Cortex of kidney (tissue), 1 donor: ENCODE data around the gene LDLRAD3.

Experiments
- DNase-seq: peaks from one replicate; lab custom pipeline; 2025; lab: John Stamatoyannopoulos, UW

LDLRAD3 gene

DNA sequence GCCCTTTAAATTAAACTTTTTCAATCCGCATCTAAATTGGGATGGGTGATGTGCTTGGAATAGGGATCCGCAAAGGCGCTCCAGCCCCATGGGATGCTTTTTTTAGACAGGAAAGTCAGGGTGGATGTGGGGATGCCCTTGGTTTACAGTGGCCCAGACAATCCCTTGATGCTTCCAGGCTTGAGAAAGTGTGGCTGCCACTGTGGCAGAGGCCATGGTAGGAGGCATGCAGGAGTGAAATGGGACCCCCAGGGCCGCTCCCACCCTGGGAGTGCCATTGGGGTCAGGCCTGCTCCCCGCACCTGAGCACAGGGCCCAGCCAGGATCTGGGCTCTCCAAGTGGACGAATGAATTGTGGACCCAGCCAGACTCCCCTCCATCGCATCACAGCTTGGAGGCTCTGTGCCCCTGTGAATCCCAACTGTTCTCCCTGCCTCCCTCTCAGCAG lies 269.6 kb downstream of the LDLRAD3 start:
- DNase-seq, result no peak

DNA sequence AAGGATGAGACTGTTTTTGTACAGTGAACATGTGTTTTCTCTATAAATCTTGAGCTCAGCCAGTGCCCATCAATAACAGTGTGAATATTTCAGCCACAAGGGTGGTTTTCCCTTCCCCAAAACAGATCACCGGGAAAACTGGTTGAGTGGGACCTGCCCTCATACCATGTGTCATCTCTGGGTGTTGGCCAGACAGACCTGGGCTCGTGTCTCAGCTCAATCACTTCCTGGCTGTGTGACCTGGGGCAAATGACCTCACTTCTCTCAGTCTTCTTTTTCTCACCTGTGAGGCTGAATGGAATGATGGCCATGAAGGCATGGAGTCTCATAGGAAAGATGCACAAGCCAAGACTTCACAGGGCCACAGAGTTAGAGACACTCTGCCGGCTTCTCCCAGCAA lies 270.6 kb downstream of the LDLRAD3 start:
- DNase-seq, result no peak

- no peak for DNase-seq
These were observed 271.3 kb downstream of the LDLRAD3 start for GRCh38 chr11:36214976-36215692.

DNA sequence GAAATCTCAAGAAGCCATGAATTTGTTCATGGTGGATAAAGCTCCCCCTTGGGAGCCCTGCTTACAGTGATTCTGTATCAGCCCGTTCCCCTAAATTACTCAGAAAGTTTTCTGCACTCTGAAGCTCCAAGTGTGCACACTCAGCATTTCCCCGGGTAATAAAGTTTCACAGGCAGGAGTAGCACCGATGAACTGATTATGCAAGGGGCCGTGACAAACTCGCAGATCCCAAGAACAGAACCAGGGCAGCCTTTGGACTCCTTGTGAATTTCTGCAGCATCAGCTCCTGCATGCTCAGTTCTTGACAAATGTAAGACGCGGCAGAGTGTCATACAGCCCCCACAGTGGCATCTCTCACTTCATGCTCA lies 271.8 kb downstream of the LDLRAD3 start:
- DNase-seq, result no peak

- DNase-seq, result no peak
These were observed 272.3 kb downstream of the LDLRAD3 start for GRCh38 chr11:36216061-36216615.

- no peak for DNase-seq
These were observed 274.5 kb downstream of the LDLRAD3 start for GRCh38 chr11:36218283-36218921.

GRCh38 chr11:36219996-36220395 lies 276.1 kb downstream of the LDLRAD3 start:
- DNase-seq, result no peak

DNA sequence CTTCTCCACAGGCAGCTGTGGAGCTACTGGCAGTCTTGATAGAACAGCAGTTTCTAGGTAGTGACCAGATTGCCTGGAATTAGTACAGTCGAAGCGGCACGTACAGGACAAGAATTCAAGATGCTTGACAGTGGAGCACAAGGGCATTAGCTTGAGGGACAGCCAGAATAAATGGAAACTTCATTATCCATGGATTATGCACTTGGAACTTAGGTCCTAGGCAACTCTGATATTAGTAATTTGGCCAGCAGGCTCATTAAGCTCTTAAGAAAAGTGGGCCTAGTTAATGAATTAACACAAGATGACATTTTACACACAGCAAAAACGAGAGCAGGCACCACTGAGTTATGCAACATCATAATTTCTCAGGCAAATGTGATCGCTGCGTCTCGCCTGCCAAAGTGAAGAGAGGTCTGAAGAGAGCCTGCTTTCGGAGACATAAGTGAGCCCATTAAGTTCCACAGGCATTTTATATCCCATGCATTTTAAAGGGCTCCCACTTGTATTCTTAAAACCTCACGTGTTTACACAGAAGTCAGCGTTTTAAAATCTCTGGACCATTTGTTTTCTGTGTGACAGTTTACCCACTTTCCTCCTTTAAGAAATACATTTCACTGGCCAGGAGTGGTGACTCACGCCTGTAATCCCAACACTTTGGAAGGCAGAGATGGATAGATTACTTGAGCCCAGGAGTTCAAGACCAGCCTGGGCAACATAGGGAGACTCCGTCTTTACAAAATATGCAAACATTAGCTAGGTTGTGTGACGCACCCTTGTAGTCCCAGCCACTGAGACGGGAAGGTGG lies 279.2 kb downstream of the LDLRAD3 start:
- DNase-seq, result no peak

DNA sequence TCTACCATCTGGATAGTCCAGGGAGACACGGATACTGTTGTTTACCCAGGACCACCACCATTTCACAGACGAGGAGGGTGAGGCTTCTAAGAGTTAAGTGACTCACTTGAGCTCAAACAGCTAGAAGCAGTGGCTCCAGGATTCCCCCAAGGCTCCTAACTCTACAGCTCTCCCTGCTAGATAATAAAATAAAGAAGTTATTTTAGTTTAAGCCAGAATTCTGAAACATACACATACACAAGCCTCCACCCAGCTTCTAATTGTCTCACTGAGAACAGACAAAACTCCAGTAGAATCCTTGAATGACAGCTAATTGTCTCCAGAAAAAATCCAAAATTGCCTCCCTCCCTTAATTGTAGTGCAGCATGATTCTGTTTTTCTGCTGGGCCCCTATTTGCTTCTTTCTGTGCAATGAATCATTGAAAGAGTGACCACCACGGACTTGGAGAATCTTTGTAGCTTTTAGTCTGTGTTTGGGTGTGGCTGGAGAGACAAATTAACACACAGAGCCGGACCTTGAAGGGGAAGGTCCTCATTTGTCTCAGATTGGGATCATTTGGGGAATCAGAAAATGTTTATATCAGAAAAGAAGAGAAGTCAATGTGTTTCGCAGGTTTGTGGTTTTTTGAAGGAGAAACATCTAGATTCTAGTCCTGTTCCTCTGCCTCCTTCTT lies 280.5 kb downstream of the LDLRAD3 start:
- no peak for DNase-seq

GRCh38 chr11:36227044-36227443 lies 283.2 kb downstream of the LDLRAD3 start:
- no peak for DNase-seq

DNA sequence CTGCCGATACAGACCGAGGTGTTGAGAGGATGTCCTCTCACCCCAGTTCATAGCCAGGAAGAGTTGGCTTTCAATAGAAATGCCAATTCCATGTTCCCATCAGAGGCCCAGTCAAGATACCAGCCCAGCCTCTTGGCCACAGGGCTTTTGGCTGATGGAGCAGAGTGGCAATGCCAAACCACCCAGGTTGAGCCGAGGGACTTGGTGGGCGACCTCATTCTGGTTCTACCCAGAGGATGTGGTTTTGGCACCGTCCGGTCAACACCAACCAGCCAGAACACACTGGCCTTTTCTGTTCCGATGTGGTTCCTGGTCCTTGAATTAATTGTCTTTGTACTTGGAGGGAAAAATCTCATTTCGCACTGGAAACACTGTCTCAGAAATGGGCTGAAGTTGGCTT lies 284.8 kb downstream of the LDLRAD3 start:
- DNase-seq, result no peak

DNA sequence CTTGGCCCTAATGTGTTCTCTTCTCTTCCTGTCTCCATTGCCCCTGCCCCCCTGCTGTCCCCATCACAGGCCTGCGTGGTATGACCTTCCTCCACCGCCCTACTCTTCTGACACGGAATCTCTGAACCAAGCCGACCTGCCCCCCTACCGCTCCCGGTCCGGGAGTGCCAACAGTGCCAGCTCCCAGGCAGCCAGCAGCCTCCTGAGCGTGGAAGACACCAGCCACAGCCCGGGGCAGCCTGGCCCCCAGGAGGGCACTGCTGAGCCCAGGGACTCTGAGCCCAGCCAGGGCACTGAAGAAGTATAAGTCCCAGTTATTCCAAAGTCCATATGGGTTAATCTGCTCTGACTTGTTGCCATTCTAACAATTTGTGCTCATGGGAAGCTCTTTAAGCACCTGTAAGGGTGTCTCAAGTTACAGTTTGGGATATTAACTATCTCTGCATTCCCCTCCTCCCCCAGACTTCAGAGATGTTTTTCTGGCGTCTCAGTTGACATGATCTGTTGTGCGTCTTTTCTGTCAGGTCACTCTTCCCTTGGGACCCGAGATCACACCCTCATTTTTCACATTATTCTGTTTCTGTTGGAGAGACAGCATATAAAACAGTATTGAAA lies 285.3 kb downstream of the LDLRAD3 start:
- DNase-seq, result no peak

DNA sequence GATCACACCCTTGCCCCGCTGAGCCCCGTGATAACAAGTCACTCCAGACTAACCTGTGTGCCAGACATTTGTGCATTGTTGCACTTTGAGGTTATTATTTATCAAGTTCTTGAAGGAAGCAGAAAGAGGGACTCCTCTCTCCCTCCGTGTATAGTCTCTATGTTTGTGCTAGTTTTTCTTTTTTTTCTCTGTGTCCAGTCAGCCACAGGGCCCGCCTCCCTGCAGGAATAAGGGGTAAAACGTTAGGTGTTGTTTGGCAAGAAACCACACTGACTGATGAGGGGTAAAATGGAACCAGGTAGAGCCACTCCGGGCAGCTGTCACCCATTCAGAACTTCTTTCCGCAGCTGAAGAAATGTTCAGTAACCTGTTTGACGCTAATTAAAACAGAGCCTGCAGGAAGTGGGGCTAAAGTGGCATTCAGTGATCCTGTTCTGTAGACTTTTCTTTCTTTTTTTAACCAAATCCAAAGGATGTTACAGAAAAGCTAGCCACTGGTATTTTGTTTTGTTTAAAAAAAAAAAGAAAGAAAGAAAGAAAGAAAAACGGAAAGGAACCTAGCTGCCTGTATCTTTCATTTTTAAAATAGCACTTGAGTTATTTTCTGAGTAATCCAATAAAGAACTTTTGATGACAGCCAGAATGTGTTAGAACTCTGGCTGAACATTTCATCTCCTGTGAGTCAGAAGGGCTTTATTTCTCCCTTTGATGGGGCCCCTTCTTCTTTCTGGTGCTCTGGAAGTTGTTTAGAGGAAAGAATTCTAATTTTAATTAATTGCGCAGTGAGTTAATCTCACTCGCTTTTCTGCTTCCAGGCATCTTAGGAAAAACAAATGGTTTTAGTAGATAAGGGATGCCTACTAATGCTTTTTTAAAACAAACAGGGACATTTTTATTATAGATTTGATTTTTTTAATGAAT lies 287.2 kb downstream of the LDLRAD3 start:
- DNase-seq, result no peak

DNA sequence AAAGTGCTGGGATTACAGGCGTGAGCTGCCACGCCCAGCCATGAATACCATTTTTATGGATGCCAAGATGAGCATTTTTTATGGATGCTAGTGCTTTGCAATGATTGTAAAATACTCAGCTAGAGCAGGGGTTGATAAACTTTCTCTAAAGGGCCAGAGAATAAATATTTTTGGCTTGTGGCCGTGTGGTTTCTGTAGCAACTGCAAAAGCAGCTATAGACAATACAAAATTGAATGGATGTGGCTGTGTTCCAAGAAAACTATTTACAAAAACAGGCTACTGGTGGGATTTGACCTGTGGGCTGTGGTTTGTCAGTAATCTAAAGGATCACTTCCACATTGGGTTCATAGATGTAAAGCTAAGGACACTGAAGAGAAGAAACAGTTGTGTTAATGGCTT lies 289.3 kb downstream of the LDLRAD3 start:
- DNase-seq, result no peak

GRCh38 chr11:36234825-36235224 lies 291.0 kb downstream of the LDLRAD3 start:
- no peak for DNase-seq

- no peak for DNase-seq
These were observed 291.9 kb downstream of the LDLRAD3 start for GRCh38 chr11:36235750-36236149.

DNA sequence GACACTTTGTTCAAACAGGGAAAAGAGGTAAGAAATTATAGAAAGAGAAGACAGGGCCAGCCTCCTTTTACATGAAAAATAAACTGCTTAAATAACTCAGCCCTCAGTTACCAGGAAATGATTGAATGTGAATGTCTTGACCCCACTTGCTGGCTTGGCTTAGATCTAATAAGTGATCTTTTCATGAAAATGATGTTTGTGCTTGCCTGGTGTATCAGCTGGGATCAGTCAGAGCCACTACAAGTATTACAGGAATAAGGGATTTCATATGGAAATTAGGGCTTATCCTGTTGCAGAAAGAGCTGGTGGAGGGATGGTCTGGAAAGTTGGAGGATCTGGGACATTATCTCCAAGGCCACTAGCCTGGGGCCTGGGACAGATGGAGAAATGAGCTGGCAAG lies 293.5 kb downstream of the LDLRAD3 start:
- no peak for DNase-seq

- DNase-seq, result no peak
These were observed 294.3 kb downstream of the LDLRAD3 start for GRCh38 chr11:36238036-36238631.

GRCh38 chr11:36238881-36239280 lies 295.0 kb downstream of the LDLRAD3 start:
- DNase-seq, result no peak

GRCh38 chr11:36239636-36240035 lies 295.8 kb downstream of the LDLRAD3 start:
- no peak for DNase-seq
